Panc1 (cell line): ENCODE data around the gene NUP43. TPM values are rescaled to one million over a fixed set of nuclear protein-coding genes. Genes with fewer than 3 reads are reported as not detected.
A peak's percentile ranks its signal among the peaks of the same experiment; 100 is the strongest.

Source experiments
- ATAC-seq: fragments of 200-7000 bp; cut with Tn5 transposase; 2 replicates; pipeline ENCODE4 v1.9.1; 2020; ENCODE audit warnings: mild to moderate bottlenecking, moderate library complexity
- BruUV-seq: library from RNA; stranded (reverse); fragments of 400-500 nt; replicated peaks from 2 replicates; lab custom pipeline; 2021; lab: Mats Ljungman, UMichigan
- CTCF ChIA-PET: fragments of 300-600 bp; sonication (Branson Sonifier 250); formaldehyde crosslinking; loops from one replicate; lab custom pipeline; 2022; ENCODE audit warnings: antibody characterized with exemption; lab: Charles Lee
- POLR2A ChIA-PET: fragments of 300-600 bp; sonication (Branson Sonifier 250); formaldehyde crosslinking; loops from one replicate; lab custom pipeline; 2022; ENCODE audit warnings: antibody characterized with exemption; lab: Charles Lee
- DNase-seq: peaks from one replicate; pipeline ENCODE4 v3.0.0-alpha.2; 2010; ENCODE audit warnings: low read depth, low spot score
- H3K27ac ChIP-seq: 2 replicates; pipeline ENCODE4 v1.5.1; 2011; ENCODE audit warnings: mild to moderate bottlenecking, low read length, inconsistent platforms
- H3K27me3 ChIP-seq: fragments of 200-500 bp; sonication (Bioruptor generic); 2 replicates; pipeline ENCODE4 v1.6.0; 2014; ENCODE audit warnings: low read length, inconsistent platforms; ENCODE audit not compliant: control insufficient read depth, insufficient read depth
- H3K36me3 ChIP-seq: fragments of 200-500 bp; sonication (Bioruptor generic); 2 replicates; pipeline ENCODE4 v1.5.1; 2014; ENCODE audit warnings: inconsistent platforms, mild to moderate bottlenecking, low read length, moderate library complexity; ENCODE audit not compliant: control insufficient read depth, insufficient read depth
- H3K4me1 ChIP-seq: 2 replicates; pipeline ENCODE4 v1.5.1; 2011; ENCODE audit warnings: inconsistent platforms, mild to moderate bottlenecking, low read length, moderate library complexity; ENCODE audit not compliant: control insufficient read depth, insufficient read depth
- H3K4me3 ChIP-seq, 2 experiments: 2 replicates each; pipeline ENCODE4 v1.5.1; 2011 to 2012; ENCODE audit warnings: low read depth in 2 of 2, low read length in 2 of 2, mild to moderate bottlenecking in 2 of 2, inconsistent platforms in 1 of 2, moderate library complexity in 1 of 2
- H3K9me3 ChIP-seq: fragments of 200-500 bp; sonication (Bioruptor generic); 2 replicates; pipeline ENCODE4 v1.5.1; 2014; ENCODE audit warnings: low read depth, mild to moderate bottlenecking, inconsistent platforms, low read length, moderate library complexity; ENCODE audit not compliant: control insufficient read depth, insufficient read depth
- CTCF ChIP-seq: fragments of 450-650 bp; IDR thresholded peaks from 2 replicates; pipeline ENCODE4 v1.5.1; 2017; ENCODE audit warnings: mild to moderate bottlenecking
- POLR2AphosphoS5 ChIP-seq: IDR thresholded peaks from 2 replicates; pipeline ENCODE4 v1.6.1; 2012; ENCODE audit warnings: mild to moderate bottlenecking, low read depth, low read length, moderate library complexity
- REST ChIP-seq, 2 experiments: IDR thresholded peaks; 2 replicates each; pipeline ENCODE4 v1.6.1; 2011 to 2012; ENCODE audit warnings: low read depth in 2 of 2, control low read depth in 1 of 2, low read length in 1 of 2, mild to moderate bottlenecking in 1 of 2, moderate library complexity in 1 of 2; ENCODE audit not compliant: insufficient read depth in 1 of 2
- SIN3A ChIP-seq: IDR thresholded peaks from 2 replicates; pipeline ENCODE4 v1.6.1; 2012; ENCODE audit warnings: low read depth, mild to moderate bottlenecking, low read length, moderate library complexity, borderline replicate concordance; ENCODE audit not compliant: insufficient read depth
- TCF7L2 ChIP-seq: IDR thresholded peaks from 2 replicates; pipeline ENCODE4 v1.6.1; 2011; ENCODE audit warnings: mild to moderate bottlenecking, low read depth, low read length, inconsistent platforms
- in situ Hi-C: cut with HindIII; loops from 2 replicates; pipeline ENCODE4 v1.10.0; 2016; ENCODE audit warnings: low sequenced_read_pairs, low pct_unique_long_range_greater_than_20kb
- intact Hi-C: fragments of 100-400 bp; cut with micrococcal nuclease; formaldehyde crosslinking; loops from one replicate; pipeline ENCODE4 v1.10.0; 2022; ENCODE audit not compliant: unreplicated experiment
- total RNA-seq: library from RNA; stranded (reverse); gene quantifications from one replicate; pipeline ENCODE4 v1.2.1, GENCODE V29; 2021; ENCODE audit not compliant: unreplicated experiment

Gene NUP43
- total RNA-seq, 1 experiment from 2014 or later = 53.6 TPM

- intact Hi-C loops = no loop called here
These were observed 23.3 kb upstream of the NUP43 start for GRCh38 chr6:149769676-149770075.

GRCh38 chr6:149766156-149766769 is 19.9 kb upstream of the NUP43 start:
- Histone ChIP-seq H3K4me1 (peaks cover 12% of the 10 kb centered on the region; the same call in 1 of the 2 replicates), H3K4me3 (no peak overlapping the region), H3K27me3 (no peaks in the 10 kb centered on the region), H3K36me3 (peaks cover 4% of the 10 kb centered on the region; the same call in 1 of the 2 replicates), H3K27ac (peak overlapping the region; percentile 69; the same call in 1 of the 2 replicates), H3K9me3 (peaks cover 7% of the 10 kb centered on the region; the same call in 1 of the 2 replicates)
- BruUV-seq = TSS peak; percentile 51
- intact Hi-C loops (no loop called here), in situ Hi-C loops (no loop called here)
- DNase-seq (no peak), ATAC-seq (peak; percentile 58)
- TF ChIP-seq CTCF = no peak
- TF ChIP-seq REST (IDR thresholded peaks at IDR 0.05; ENCODE audit: insufficient read depth in 1 of 2, low read depth in 2 of 2, low read length in 1 of 2) = no peak
- TF ChIP-seq SIN3A = no peak
- TF ChIP-seq TCF7L2 = no peak
- TF ChIP-seq POLR2AphosphoS5 = no peak
- ChIA-PET POLR2A (no interaction called here), CTCF (no interaction called here)

More at GRCh38 chr6:149769676-149770075, 23.3 kb upstream of the NUP43 start:
- H3K4me1 ChIP-seq = peaks cover 12% of the 10 kb centered on the region; the same call in 1 of the 2 replicates
- POLR2A ChIA-PET = no interaction called here
- no peak overlapping the region for H3K27ac ChIP-seq
- no TSS peak for BruUV-seq
- peaks cover 7% of the 10 kb centered on the region; the same call in 1 of the 2 replicates for H3K9me3 ChIP-seq
- no peak for ATAC-seq
- no peaks in the 10 kb centered on the region for H3K27me3 ChIP-seq
- CTCF ChIA-PET = interaction anchor here (0.6 kb wide), 1 partner anchor 74 kb away, joined by 5 read pairs; no protein-coding TSS in a partner anchor
- in situ Hi-C loops = no loop called here
- TF ChIP-seq POLR2AphosphoS5 = no peak
- no peak for TF ChIP-seq TCF7L2
- TF ChIP-seq SIN3A = no peak
- no peak for TF ChIP-seq CTCF
- no peak for TF ChIP-seq REST (IDR thresholded peaks at IDR 0.05; ENCODE audit: insufficient read depth in 1 of 2, low read depth in 2 of 2, low read length in 1 of 2)
- H3K36me3 ChIP-seq = peaks cover 9% of the 10 kb centered on the region
- DNase-seq = no peak
- H3K4me3 ChIP-seq = no peak overlapping the region
